ENCODE results near the gene GPC3.

The GPC3 gene

GRCh38 chrX:133813971-133814370, 171.4 kb downstream of the GPC3 start:
- Mint-ChIP-seq H3K27ac (no peak overlapping the region), H3K4me3 (no peak overlapping the region), H3K9me3 (no peaks in the 10 kb centered on the region), H3K36me3 (ENCODE audit: low read depth) (no peaks in the 10 kb centered on the region), H3K4me1 (ENCODE audit: low read depth) (no peaks in the 10 kb centered on the region), H3K27me3 (ENCODE audit: low read depth) (peaks cover 8% of the 10 kb centered on the region)

GRCh38 chrX:133812402-133812801, 173.0 kb downstream of the GPC3 start:
- Mint-ChIP-seq H3K36me3 (ENCODE audit: low read depth) (no peaks in the 10 kb centered on the region), H3K4me3 (no peak overlapping the region), H3K9me3 (no peaks in the 10 kb centered on the region), H3K27ac (no peak overlapping the region), H3K4me1 (ENCODE audit: low read depth) (no peaks in the 10 kb centered on the region), H3K27me3 (ENCODE audit: low read depth) (peaks cover 8% of the 10 kb centered on the region)

GRCh38 chrX:133810925-133811324, 174.5 kb downstream of the GPC3 start:
- Mint-ChIP-seq H3K4me3 (no peak overlapping the region), H3K27me3 (ENCODE audit: low read depth) (no peaks in the 10 kb centered on the region), H3K36me3 (ENCODE audit: low read depth) (no peaks in the 10 kb centered on the region), H3K4me1 (ENCODE audit: low read depth) (no peaks in the 10 kb centered on the region), H3K9me3 (no peaks in the 10 kb centered on the region), H3K27ac (no peak overlapping the region)

- H3K4me3 Mint-ChIP-seq: no peak overlapping the region
- no peaks in the 10 kb centered on the region for H3K9me3 Mint-ChIP-seq
- no peaks in the 10 kb centered on the region for H3K36me3 Mint-ChIP-seq (ENCODE audit: low read depth)
- H3K4me1 Mint-ChIP-seq (ENCODE audit: low read depth): no peaks in the 10 kb centered on the region
- H3K27ac Mint-ChIP-seq: no peak overlapping the region
- no peaks in the 10 kb centered on the region for H3K27me3 Mint-ChIP-seq (ENCODE audit: low read depth)
These were observed 181.3 kb downstream of the GPC3 start for GRCh38 chrX:133804072-133804471.

- Mint-ChIP-seq H3K27me3 (ENCODE audit: low read depth) (peaks cover 4% of the 10 kb centered on the region), H3K36me3 (ENCODE audit: low read depth) (no peaks in the 10 kb centered on the region), H3K27ac (no peak overlapping the region), H3K9me3 (no peaks in the 10 kb centered on the region), H3K4me1 (ENCODE audit: low read depth) (no peaks in the 10 kb centered on the region), H3K4me3 (no peak overlapping the region)
These were observed 189.1 kb downstream of the GPC3 start for GRCh38 chrX:133796282-133796681.

GRCh38 chrX:133794126-133794525, 191.3 kb downstream of the GPC3 start:
- peaks cover 4% of the 10 kb centered on the region for H3K27me3 Mint-ChIP-seq (ENCODE audit: low read depth)

GRCh38 chrX:133793626-133794025, 191.8 kb downstream of the GPC3 start:
- Mint-ChIP-seq H3K27ac (no peak overlapping the region), H3K27me3 (ENCODE audit: low read depth) (peaks cover 4% of the 10 kb centered on the region), H3K4me1 (ENCODE audit: low read depth) (no peaks in the 10 kb centered on the region), H3K9me3 (no peaks in the 10 kb centered on the region), H3K4me3 (no peak overlapping the region), H3K36me3 (ENCODE audit: low read depth) (no peaks in the 10 kb centered on the region)

More at GRCh38 chrX:133794126-133794525, 191.3 kb downstream of the GPC3 start:
- H3K4me1 Mint-ChIP-seq (ENCODE audit: low read depth): no peaks in the 10 kb centered on the region
- H3K9me3 Mint-ChIP-seq: no peaks in the 10 kb centered on the region
- H3K4me3 Mint-ChIP-seq: no peak overlapping the region
- H3K36me3 Mint-ChIP-seq (ENCODE audit: low read depth): no peaks in the 10 kb centered on the region
- no peak overlapping the region for H3K27ac Mint-ChIP-seq

- H3K9me3 Mint-ChIP-seq: no peaks in the 10 kb centered on the region
- H3K36me3 Mint-ChIP-seq (ENCODE audit: low read depth): no peaks in the 10 kb centered on the region
- no peaks in the 10 kb centered on the region for H3K4me1 Mint-ChIP-seq (ENCODE audit: low read depth)
- no peak overlapping the region for H3K4me3 Mint-ChIP-seq
- H3K27ac Mint-ChIP-seq: no peak overlapping the region
- H3K27me3 Mint-ChIP-seq (ENCODE audit: low read depth): no peaks in the 10 kb centered on the region
These were observed 193.0 kb downstream of the GPC3 start for GRCh38 chrX:133792198-133792953.

- Mint-ChIP-seq H3K9me3 (no peaks in the 10 kb centered on the region), H3K36me3 (ENCODE audit: low read depth) (no peaks in the 10 kb centered on the region), H3K4me3 (no peak overlapping the region), H3K4me1 (ENCODE audit: low read depth) (no peaks in the 10 kb centered on the region), H3K27me3 (ENCODE audit: low read depth) (no peaks in the 10 kb centered on the region), H3K27ac (no peak overlapping the region)
These were observed 195.6 kb downstream of the GPC3 start for GRCh38 chrX:133789829-133790228.

- H3K4me1 Mint-ChIP-seq (ENCODE audit: low read depth): no peaks in the 10 kb centered on the region
- H3K27ac Mint-ChIP-seq: no peak overlapping the region
- no peaks in the 10 kb centered on the region for H3K9me3 Mint-ChIP-seq
- no peaks in the 10 kb centered on the region for H3K36me3 Mint-ChIP-seq (ENCODE audit: low read depth)
- no peak overlapping the region for H3K4me3 Mint-ChIP-seq
- H3K27me3 Mint-ChIP-seq (ENCODE audit: low read depth): no peaks in the 10 kb centered on the region
These were observed 199.0 kb downstream of the GPC3 start for GRCh38 chrX:133786382-133786781.

- Mint-ChIP-seq H3K27ac (no peak overlapping the region), H3K4me3 (no peak overlapping the region), H3K9me3 (no peaks in the 10 kb centered on the region)
These were observed 202.1 kb downstream of the GPC3 start for GRCh38 chrX:133783274-133783673.

GRCh38 chrX:133781174-133781573, 204.2 kb downstream of the GPC3 start:
- no peaks in the 10 kb centered on the region for H3K9me3 Mint-ChIP-seq
- no peaks in the 10 kb centered on the region for H3K27me3 Mint-ChIP-seq (ENCODE audit: low read depth)
- H3K36me3 Mint-ChIP-seq (ENCODE audit: low read depth): no peaks in the 10 kb centered on the region
- peaks cover 2% of the 10 kb centered on the region for H3K4me1 Mint-ChIP-seq (ENCODE audit: low read depth)
- H3K4me3 Mint-ChIP-seq: no peak overlapping the region
- no peak overlapping the region for H3K27ac Mint-ChIP-seq

More at GRCh38 chrX:133783274-133783673, 202.1 kb downstream of the GPC3 start:
- no peaks in the 10 kb centered on the region for H3K27me3 Mint-ChIP-seq (ENCODE audit: low read depth)
- H3K36me3 Mint-ChIP-seq (ENCODE audit: low read depth): no peaks in the 10 kb centered on the region
- H3K4me1 Mint-ChIP-seq (ENCODE audit: low read depth): no peaks in the 10 kb centered on the region

- no peaks in the 10 kb centered on the region for H3K36me3 Mint-ChIP-seq (ENCODE audit: low read depth)
- H3K27ac Mint-ChIP-seq: no peak overlapping the region
These were observed 209.3 kb downstream of the GPC3 start for GRCh38 chrX:133776072-133776471.

GRCh38 chrX:133774807-133775206, 210.6 kb downstream of the GPC3 start:
- Mint-ChIP-seq H3K4me1 (ENCODE audit: low read depth) (peaks cover 3% of the 10 kb centered on the region), H3K36me3 (ENCODE audit: low read depth) (no peaks in the 10 kb centered on the region), H3K4me3 (no peak overlapping the region), H3K9me3 (no peaks in the 10 kb centered on the region), H3K27ac (no peak overlapping the region), H3K27me3 (ENCODE audit: low read depth) (no peaks in the 10 kb centered on the region)

More at GRCh38 chrX:133776072-133776471, 209.3 kb downstream of the GPC3 start:
- peaks cover 3% of the 10 kb centered on the region for H3K4me1 Mint-ChIP-seq (ENCODE audit: low read depth)
- H3K27me3 Mint-ChIP-seq (ENCODE audit: low read depth): no peaks in the 10 kb centered on the region
- no peaks in the 10 kb centered on the region for H3K9me3 Mint-ChIP-seq
- no peak overlapping the region for H3K4me3 Mint-ChIP-seq

- H3K36me3 Mint-ChIP-seq (ENCODE audit: low read depth): no peaks in the 10 kb centered on the region
- H3K4me1 Mint-ChIP-seq (ENCODE audit: low read depth): peaks cover under 1% of the 10 kb centered on the region
- H3K27me3 Mint-ChIP-seq (ENCODE audit: low read depth): no peaks in the 10 kb centered on the region
- no peak overlapping the region for H3K27ac Mint-ChIP-seq
- H3K9me3 Mint-ChIP-seq: no peaks in the 10 kb centered on the region
- no peak overlapping the region for H3K4me3 Mint-ChIP-seq
These were observed 214.2 kb downstream of the GPC3 start for GRCh38 chrX:133771086-133771646.

Data from T-helper 1 cell treated with Interleukin-12 subunit alpha and Interleukin-12 subunit beta and Interleukin-4 antibody, amounts not matched to agents 30 μg/mL and 1 μg/mL, for 36 hours (primary cell).